HS-27A (cell line): ENCODE data around the gene FMC1.
"Not testable (repeated sequence)": the region's sequence is repeated elsewhere in the genome, so short reads cannot be mapped to it uniquely, and the experiment has no call there.

Source experiments
- DNase-seq: peaks from one replicate; pipeline ENCODE4 v3.0.0-alpha.2; 2012; ENCODE audit warnings: low read depth, missing footprints

The FMC1 gene

DNA sequence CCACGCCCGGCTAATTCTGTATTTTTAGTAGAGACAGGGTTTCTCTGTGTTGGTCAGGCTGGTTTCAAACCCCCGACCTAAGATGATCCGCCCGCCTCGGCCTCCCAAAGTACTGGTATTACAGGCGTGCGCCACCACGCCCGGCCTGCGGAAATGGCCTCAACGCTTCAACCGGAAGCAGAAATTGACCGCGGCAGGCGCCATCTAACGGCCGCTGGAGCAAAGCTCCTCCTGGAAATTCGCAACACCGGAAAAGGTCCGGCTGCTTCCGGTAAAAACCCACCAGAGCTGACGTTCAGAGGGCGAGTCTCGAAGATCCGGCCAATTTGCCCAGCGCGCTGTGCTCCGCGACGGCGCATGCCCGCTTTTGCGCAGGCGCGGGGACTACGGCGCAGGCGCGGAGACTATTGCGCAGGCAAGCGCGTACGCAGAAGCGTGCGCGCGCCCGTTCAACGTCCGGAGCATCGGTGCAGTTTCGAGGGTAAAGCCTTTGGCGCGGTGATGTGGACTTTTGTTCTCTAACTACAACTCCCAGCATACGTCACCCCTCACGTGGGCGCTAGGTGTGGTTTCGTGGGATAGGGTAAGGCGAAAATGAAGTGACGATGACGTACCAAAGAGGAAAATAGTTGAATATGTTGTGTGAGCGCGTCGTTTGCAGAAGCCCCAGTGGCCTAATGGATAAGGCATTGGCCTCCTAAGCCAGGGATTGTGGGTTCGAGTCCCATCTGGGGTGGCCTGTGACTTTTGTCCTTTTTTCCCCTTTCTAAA is 915 bp upstream of the FMC1 start:
- peak; percentile 90 for DNase-seq

DNA sequence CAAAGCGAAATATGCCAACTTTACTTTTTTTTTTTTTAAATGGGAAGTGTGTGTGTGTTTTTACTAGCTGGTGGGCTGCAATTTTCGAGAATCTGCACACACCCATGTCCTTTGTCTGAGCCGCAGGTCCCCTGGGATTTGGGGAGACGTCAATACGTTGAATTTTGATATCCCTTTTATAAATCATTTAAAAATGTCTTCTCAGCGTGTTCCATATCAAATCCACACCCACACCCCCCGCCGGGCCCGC is 404 bp upstream of the FMC1 start:
- no peak for DNase-seq

DNA sequence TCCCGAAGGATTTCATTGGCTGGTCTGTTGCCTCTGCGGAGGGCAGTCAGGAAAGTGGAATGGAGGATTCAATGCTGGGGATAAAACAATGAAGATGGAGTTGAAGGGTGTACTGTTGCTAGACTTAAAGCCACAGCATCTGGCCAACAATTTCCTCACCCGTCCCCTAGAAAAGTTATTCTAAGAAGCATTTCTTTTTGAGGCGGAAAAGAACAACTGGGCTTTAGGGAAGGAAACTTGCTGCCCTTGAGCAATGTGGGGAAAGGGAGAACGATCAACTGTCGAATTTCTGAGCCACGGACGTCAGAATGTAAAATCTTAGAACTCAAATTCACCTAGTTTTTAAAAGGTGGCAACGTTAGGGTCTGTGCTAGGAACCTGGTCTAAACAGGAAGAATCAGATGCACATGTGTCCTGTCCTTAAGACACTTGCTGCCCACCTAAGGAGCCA is 664 bp downstream of the FMC1 start:
- DNase-seq, result no peak

DNA sequence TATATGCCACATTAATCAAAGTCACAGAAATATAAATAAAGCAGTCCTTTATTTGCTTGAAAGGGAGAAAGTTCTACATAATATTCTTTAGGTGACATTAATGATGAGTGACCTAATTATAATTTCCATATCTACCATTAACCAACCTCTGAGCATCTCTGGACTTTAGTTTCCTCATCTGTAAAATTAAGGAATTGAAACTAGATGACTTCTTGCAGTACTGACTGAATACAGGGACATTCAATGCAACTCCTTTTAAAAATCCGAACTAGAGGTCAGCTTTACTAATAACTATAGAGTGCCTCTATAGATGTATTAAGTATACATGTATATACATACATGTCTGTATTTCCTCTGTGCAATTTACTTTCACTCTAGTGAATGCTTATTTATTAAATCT is 3.9 kb downstream of the FMC1 start:
- no peak for DNase-seq

DNA sequence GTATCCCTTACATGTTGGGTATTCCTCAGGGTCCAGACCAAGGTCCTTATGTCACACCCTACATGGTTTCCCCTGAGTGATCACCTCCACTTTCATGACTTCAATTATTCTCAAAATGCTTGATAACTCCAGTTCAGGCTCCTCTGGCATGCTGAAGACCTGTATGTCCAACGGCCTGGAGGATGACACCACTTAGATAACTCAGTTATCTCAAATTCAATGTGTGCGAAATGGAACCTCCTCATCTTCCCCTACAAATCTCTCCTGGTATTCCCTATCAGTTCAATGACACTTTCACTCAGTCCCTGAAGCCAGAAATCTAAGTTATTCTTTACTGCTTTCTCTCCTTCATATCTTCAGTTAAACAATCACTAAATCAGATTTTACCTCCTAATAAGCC is 9.9 kb downstream of the FMC1 start:
- DNase-seq, result no peak

DNA sequence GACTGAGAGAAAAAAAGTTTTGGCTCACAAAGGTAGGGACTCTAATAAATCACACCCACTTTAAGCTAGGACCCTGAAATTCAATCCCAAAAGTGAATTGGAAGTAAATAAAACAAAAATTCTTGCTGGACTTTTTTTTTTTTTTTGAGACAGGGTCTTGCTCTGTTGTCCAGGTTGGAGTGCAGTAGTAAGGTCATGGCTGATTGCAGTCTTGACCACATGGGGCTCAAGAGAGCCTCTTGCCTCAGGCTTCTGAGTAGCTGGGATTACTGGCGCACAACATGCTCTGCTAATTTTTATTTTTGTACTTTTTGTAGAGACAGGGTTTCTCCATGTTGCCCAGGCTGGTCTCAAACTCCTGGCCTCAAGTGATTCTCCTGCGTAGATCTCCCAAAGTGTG is 13.6 kb downstream of the FMC1 start:
- no peak for DNase-seq

DNA sequence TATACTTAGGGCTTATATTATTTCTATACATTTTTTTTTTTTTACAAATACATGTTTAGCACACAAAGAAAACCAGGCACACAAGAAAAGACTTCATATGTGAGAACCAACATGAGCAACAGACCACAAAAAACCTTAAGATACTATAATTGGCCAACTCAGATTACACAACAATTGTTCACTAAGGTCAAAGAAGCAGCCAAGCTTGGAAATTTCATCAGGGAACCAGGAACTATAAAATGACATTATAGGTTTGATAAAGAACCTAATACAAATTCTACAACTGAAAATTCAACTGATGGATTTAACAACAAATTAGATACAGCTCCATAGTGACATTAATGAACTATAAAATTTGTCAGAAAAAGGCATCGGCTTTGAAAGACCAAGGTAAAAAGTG is 14.2 kb downstream of the FMC1 start:
- no peak for DNase-seq

DNA sequence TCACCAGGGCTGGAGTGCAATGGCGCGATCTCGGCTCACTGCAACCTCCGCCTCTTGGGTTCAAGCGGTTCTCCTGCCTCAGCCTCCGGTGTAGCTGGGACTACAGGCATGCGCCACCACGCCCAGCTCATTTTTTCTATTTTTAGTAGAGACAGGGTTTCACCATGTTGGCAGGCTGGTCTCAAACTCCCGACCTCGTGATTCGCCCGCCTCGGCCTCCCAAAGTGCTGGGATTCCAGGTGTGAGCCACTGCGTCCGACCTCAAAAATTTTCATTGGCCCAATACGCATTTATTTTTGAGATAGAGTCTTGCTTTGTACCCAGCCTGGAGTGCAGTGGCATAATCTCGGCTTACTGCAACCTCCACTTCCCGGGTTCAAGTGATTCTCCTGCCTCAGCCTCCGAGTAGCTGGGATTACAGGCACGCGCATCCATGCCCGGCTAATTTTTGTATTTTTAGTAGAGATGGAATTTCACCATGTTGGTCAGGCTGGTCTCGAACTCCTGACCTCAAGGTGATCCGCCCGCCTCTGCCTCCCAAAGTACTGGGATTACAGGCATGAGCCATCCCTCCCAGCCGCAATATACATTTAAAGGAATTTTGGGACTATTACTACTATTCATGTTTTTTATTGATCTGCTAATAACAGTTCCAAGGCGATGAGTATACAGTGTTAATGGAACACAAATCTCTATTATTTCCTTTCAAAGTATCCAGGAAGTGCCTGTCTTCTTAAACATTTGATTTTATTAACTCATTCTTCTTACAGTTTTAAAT is 16.8 kb downstream of the FMC1 start:
- DNase-seq, result not testable (repeated sequence)

DNA sequence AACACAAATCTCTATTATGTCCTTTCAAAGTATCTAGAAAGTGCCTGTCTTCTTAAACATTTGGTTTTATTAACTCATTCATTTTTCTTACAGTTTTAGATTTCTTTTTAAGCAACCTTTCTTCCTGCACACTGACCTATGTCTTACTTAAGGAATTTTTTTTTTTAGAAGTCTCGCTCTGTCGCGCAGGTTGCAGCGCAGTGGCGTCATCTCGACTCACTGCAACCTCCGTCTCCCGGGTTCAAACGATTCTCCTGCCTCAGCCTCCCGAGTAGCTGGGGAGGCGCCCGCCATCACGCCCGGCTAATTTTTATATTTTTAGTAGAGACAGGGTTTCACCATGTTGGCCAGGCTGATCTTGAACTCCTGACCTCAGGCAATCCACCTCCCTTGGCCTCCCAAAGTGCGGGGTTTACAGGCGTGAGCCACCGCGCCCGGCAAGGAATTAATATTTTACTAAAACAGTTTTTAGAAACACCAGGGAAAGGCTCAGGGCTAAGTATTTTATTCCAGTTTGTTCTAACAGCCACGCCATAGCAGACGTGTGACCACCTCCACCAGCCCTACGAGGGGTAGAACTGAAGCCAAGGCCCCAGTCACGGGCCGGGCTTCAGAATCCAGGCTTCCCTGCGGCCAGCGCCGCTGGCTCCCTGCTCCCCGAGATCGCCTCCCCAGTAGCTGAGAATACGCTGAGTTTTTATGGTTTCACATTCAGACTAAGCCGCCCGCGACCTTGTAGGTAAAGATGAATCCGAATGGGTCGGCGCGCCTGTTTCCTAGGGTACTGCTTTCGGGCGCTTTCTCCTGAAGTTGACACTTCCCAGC is 17.6 kb downstream of the FMC1 start:
- peak; percentile 5 for DNase-seq

DNA sequence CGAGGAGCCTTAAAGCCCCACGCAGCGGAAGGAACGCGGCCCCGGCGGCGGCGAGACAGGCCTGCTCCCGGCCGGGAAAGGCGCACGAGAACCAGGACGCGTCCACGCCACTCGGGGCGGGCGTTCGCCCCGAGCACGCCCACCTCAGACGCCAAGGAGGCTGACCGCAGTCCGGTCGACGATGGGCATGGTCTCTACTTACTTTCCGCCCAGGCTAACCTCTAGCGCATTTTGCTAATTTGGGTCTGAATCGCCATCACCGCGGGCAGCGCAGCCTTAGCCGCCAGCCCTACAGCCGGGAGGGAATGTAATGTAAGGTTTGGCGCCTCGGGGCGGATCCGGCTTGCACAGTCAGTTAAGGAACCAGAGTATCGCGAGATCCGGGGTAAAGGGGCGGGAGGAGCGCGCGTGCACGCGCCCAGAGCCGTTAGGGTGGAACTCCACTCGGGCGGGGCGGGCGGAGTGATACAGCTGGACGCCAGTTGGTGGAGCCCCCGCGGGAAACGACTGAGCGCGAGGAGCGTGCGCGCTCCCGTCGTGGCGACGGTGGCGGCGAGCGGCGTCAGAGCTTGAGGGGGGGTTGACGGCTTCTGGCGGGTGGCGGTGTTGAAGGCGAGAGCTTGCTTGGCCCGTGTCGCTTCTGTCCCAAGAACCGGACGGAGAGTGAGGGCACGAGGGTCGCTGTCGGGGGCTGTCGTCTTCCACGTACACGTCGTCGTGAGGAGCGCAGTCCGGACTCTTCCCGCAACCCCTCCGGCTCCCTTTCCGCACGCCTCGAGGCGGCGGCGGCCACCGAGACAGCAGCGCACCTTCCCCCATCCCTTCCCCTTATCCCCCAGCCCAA is 18.5 kb downstream of the FMC1 start, which contains the start of gene LUC7L2:
Gene LUC7L2 (plus strand): TSS at position 529 of the 844 bp plus-strand sequence. CDS start 368 bp downstream, outside the sequence.
- DNase-seq, result peak; percentile 85

DNA sequence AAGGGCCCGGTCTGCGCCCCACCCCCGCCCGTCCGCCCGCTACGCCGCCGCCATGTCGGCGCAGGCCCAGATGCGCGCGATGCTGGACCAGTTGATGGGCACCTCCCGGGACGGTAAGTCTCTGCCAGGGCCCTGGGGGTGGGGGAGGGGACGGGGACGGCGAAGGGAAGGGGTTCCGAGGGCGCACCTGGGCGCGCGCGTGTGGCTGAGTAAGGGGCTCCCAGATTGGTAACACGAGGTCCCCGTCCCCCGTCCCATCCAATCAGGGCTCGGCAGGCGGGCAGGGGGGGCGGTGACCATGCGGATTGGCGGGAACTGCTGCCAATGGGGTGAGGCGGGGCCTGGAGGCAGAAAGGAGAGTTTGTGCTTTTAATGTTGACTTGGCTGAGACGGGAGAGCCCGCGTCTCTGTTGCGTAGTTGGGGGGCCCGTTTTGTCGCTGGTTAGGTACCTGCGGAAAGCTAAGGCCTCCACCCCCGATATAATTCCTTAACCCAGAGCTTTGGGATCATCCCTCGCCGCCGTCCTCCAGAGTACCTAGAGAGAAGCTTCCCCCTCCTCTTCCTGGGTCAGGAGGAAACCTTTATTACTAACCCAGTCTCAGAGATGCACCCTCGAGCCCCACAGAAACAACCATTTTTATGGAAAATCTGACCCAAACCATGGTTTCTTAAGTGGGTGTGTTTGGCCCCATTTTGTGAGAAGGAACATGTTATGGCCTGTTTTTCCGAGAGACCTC is 19.2 kb downstream of the FMC1 start:
- peak; percentile 55 for DNase-seq

DNA sequence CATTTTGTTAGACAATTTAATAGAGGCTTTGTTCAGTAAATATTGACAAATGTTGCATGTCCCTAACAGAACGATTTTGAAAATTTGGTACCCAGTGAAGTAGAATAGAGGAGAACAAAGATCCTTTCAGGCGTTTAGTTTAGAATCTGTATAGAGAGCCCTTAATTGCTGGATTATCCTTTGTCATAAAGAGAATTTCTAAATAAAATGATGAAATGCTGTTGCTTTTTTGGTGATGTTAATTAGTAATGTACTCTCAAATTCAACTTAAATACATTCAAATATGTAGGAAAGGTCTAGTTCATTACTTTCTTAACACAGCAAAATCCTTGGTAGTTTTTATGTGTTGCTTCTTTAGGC is 19.8 kb downstream of the FMC1 start:
- DNase-seq, result no peak

DNA sequence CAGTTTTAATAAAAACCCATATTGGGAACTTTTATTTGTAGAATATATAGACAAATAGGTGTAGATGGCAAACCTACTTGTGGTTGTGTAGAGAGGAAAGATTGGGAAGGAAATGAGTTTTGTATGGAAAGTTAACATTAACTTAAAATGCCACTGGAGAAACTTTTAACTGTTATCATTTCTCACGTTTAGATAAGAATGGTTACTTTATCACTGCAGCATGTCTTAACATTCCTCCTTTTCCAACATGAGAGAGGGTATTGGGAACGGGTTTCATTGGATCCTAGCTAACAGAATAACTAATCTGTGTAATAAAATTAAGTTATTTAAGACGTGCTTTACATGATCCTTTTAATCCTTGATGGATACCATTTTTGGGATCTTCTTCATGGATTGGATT is 20.4 kb downstream of the FMC1 start:
- no peak for DNase-seq

DNA sequence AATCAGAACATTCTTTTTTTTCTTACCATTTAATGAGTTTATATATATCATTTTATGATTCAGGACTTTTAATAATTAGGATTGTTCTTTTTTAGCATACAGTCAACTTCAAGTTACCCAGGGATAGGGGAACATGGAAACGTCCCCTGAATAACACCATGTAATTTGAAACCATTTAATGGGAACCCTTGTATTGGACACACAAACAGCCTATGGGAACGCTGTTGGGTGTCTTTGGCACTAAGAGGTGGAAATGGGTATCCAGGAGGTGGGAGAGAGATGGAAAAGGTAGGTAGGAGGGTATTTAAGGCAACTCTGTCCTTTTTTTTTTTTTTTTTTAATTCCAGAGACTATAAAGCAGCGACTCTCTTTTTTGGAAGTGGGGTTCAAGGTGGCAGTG is 21.2 kb downstream of the FMC1 start:
- DNase-seq, result no peak

DNA sequence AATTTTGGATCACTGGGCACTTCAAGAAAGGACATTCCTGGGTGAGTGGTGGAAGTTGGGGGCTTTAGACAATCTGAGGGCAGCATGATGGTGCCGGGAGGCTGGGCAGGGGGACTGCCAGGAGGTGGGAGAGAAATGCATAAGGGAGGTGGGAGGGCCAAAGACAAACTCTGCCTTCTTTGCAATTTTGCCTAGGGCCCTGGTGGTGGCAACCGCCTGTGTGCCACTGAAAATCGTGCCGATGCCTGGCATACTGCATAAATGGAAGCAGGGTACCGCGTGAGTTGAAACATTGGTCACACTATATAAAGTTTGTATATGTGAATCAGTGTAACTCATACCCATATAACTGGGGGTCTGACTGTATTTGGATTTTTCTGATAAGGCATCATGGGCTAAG is 21.8 kb downstream of the FMC1 start:
- no peak for DNase-seq

DNA sequence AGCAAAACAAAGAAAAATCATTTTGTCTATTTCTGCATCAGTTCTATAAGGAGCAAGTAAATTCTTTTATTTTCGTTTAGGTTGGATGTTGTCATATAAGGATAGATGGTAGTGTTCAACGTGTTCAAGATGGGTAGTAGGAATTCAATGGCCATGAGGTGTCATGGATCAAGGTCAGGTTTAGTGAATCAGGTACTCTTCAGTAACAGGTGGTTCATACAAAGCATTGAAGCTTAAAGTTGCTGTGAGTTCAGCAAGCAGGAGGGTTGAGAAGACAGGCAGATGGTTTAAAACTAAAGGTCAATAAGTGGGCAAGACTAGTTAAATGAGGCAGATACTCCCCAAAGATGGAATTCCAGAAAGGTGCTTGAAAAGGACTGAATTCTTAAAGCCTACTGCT is 24.2 kb downstream of the FMC1 start:
- no peak for DNase-seq

DNA sequence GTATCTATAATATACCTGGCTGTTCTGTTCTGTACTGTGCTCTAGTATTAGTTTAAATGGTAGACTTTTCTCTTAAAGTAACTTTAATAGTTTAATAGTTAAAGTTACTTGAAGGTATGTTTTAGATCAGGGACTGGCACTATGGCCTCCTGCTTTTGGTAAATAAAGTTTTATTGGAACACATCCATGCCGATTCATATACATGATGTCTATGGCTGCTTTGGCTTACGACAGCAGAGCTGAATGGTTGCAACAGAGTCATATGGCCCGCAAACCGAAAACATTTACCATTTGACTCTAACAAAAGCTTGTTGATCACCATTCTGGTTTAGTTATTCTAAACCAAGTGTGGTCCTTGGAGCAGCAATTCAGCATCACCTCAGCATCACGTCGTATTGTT is 25.3 kb downstream of the FMC1 start:
- no peak for DNase-seq

DNA sequence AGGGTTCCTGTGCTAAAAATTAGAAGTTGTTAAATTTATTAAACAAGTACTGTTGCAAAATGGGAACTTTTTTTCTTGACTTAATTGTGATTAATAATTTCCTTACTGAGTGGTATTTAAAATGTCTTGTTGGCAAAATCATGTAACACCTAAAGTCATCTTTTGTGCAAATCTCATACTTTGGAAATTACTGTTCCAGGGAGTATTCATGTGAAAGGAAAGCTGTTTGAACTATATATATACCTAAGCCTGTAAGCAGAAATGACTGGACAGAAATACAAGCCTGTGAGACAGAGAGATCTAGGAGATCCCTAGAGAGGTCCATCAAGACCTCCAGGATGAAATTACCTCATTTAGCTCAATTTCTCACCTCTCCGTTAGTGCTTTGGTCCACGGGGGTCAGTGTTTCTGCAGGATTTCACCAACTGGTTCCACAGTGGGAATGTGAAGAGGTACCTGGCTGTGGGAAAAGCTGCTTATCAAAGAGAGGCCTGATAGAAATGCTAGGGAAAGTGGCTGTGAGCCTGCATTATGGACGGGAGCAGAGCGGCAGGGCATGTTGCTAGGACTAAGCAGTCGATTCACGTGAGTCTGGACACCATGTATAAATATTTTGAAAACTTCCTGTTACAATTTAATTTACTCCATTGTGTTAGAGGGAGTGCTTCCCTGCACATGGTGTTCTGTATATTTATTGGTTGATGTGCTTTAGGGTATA is 26.5 kb downstream of the FMC1 start:
- DNase-seq, result no peak

DNA sequence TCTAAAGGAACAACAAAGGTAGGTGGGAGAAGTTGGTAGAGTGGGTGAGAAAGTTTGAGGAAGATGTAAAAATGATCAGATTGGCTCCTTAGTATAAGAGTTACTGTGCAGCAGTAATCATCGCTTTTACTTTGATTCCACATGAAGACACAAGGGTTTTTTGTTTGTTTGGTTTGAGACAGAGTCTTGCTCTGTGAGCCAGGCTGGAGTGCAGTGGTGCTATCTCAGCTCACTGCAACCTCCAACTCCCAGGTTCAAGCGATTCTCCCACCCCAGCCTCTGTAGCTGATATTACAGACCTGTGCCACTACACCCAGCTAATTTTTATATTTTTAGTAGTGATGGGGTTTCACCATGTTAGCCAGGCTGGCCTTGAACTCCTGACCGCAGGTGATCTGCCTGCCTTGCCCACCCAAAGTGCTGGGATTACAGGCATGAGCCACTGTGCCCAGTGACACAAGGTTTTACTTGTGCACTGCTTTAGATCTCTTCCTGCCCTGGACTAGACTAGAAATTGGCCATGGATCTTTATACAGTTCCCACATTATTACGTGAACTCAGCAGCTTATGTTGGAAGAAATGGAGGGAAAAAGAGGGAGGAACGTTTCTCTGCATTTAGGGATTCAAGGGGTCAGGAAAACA is 29.3 kb downstream of the FMC1 start:
- no peak for DNase-seq

DNA sequence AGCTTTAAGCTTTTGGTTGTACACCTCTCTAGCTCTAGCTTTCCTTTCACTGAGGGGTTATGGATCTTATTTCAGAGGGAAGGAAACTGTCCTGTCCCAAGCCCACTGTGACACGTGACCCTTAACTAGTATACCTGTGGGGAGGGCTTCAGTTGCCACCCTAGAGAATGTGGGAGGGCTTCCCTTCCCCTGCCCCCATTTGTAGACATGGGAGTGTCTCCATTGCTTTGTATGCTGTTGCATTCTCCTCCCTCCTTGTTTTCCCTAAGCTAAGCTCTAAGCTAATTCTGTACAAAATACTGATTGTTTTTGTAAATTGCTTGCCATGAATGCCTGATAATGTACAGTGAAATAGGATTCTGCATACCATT is 29.8 kb downstream of the FMC1 start:
- DNase-seq, result no peak
